Panc1 (cell line): ENCODE data around the gene ZMAT5. TPM values are rescaled to one million over a fixed set of nuclear protein-coding genes. Genes with fewer than 3 reads are reported as not detected.

Source experiments
- ATAC-seq: fragments of 200-7000 bp; cut with Tn5 transposase; 2 replicates; pipeline ENCODE4 v1.9.1; 2020; ENCODE audit warnings: mild to moderate bottlenecking, moderate library complexity
- BruUV-seq: library from RNA; stranded (reverse); fragments of 400-500 nt; replicated peaks from 2 replicates; lab custom pipeline; 2021; lab: Mats Ljungman, UMichigan
- CTCF ChIA-PET: fragments of 300-600 bp; sonication (Branson Sonifier 250); formaldehyde crosslinking; loops from one replicate; lab custom pipeline; 2022; ENCODE audit warnings: antibody characterized with exemption; lab: Charles Lee
- POLR2A ChIA-PET: fragments of 300-600 bp; sonication (Branson Sonifier 250); formaldehyde crosslinking; loops from one replicate; lab custom pipeline; 2022; ENCODE audit warnings: antibody characterized with exemption; lab: Charles Lee
- DNase-seq: peaks from one replicate; pipeline ENCODE4 v3.0.0-alpha.2; 2010; ENCODE audit warnings: low read depth, low spot score
- H3K27ac ChIP-seq: 2 replicates; pipeline ENCODE4 v1.5.1; 2011; ENCODE audit warnings: mild to moderate bottlenecking, low read length, inconsistent platforms
- H3K27me3 ChIP-seq: fragments of 200-500 bp; sonication (Bioruptor generic); 2 replicates; pipeline ENCODE4 v1.6.0; 2014; ENCODE audit warnings: low read length, inconsistent platforms; ENCODE audit not compliant: control insufficient read depth, insufficient read depth
- H3K36me3 ChIP-seq: fragments of 200-500 bp; sonication (Bioruptor generic); 2 replicates; pipeline ENCODE4 v1.5.1; 2014; ENCODE audit warnings: inconsistent platforms, mild to moderate bottlenecking, low read length, moderate library complexity; ENCODE audit not compliant: control insufficient read depth, insufficient read depth
- H3K4me1 ChIP-seq: 2 replicates; pipeline ENCODE4 v1.5.1; 2011; ENCODE audit warnings: inconsistent platforms, mild to moderate bottlenecking, low read length, moderate library complexity; ENCODE audit not compliant: control insufficient read depth, insufficient read depth
- H3K4me3 ChIP-seq, 2 experiments: 2 replicates each; pipeline ENCODE4 v1.5.1; 2011 to 2012; ENCODE audit warnings: low read depth in 2 of 2, low read length in 2 of 2, mild to moderate bottlenecking in 2 of 2, inconsistent platforms in 1 of 2, moderate library complexity in 1 of 2
- H3K9me3 ChIP-seq: fragments of 200-500 bp; sonication (Bioruptor generic); 2 replicates; pipeline ENCODE4 v1.5.1; 2014; ENCODE audit warnings: low read depth, mild to moderate bottlenecking, inconsistent platforms, low read length, moderate library complexity; ENCODE audit not compliant: control insufficient read depth, insufficient read depth
- CTCF ChIP-seq: fragments of 450-650 bp; IDR thresholded peaks from 2 replicates; pipeline ENCODE4 v1.5.1; 2017; ENCODE audit warnings: mild to moderate bottlenecking
- POLR2AphosphoS5 ChIP-seq: IDR thresholded peaks from 2 replicates; pipeline ENCODE4 v1.6.1; 2012; ENCODE audit warnings: mild to moderate bottlenecking, low read depth, low read length, moderate library complexity
- SIN3A ChIP-seq: IDR thresholded peaks from 2 replicates; pipeline ENCODE4 v1.6.1; 2012; ENCODE audit warnings: low read depth, mild to moderate bottlenecking, low read length, moderate library complexity, borderline replicate concordance; ENCODE audit not compliant: insufficient read depth
- TCF7L2 ChIP-seq: IDR thresholded peaks from 2 replicates; pipeline ENCODE4 v1.6.1; 2011; ENCODE audit warnings: mild to moderate bottlenecking, low read depth, low read length, inconsistent platforms
- in situ Hi-C: cut with HindIII; loops from 2 replicates; pipeline ENCODE4 v1.10.0; 2016; ENCODE audit warnings: low sequenced_read_pairs, low pct_unique_long_range_greater_than_20kb
- intact Hi-C: fragments of 100-400 bp; cut with micrococcal nuclease; formaldehyde crosslinking; loops from one replicate; pipeline ENCODE4 v1.10.0; 2022; ENCODE audit not compliant: unreplicated experiment
- total RNA-seq: library from RNA; stranded (reverse); gene quantifications from one replicate; pipeline ENCODE4 v1.2.1, GENCODE V29; 2021; ENCODE audit not compliant: unreplicated experiment
- TF ChIP-seq, protein P1 (sequence below), 2 experiments: IDR thresholded peaks; 2 replicates each; pipeline ENCODE4 v1.6.1; 2011 to 2012; ENCODE audit warnings: low read depth in 2 of 2, control low read depth in 1 of 2, low read length in 1 of 2, mild to moderate bottlenecking in 1 of 2, moderate library complexity in 1 of 2; ENCODE audit not compliant: insufficient read depth in 1 of 2

ZMAT5 gene
- total RNA-seq, 1 experiment from 2014 or later = 22.4 TPM

- Histone ChIP-seq H3K27me3 (no peaks in the 10 kb centered on the region), H3K27ac (no peak overlapping the region), H3K4me1 (peaks cover 4% of the 10 kb centered on the region; the same call in 1 of the 2 replicates), H3K4me3 (no peak overlapping the region), H3K9me3 (no peaks in the 10 kb centered on the region), H3K36me3 (no peaks in the 10 kb centered on the region; the same call in 1 of the 2 replicates)
- DNase-seq (no peak), ATAC-seq (peak; percentile 67)
- CTCF ChIA-PET = interaction anchor here (0.5 to 0.6 kb wide), 2 partner anchors 36 to 88 kb away, joined by 11 to 13 read pairs; no protein-coding TSS in a partner anchor
- POLR2A ChIA-PET = interaction anchor here (0.6 to 0.7 kb wide), 2 partner anchors 26 to 151 kb away, joined by 4 to 7 read pairs; no protein-coding TSS in a partner anchor
- in situ Hi-C loops (no loop called here), intact Hi-C loops (no loop called here)
- BruUV-seq = no TSS peak
- TF ChIP-seq TCF7L2 = no peak
- TF ChIP-seq POLR2AphosphoS5 = no peak
- TF ChIP-seq, protein P1, sequence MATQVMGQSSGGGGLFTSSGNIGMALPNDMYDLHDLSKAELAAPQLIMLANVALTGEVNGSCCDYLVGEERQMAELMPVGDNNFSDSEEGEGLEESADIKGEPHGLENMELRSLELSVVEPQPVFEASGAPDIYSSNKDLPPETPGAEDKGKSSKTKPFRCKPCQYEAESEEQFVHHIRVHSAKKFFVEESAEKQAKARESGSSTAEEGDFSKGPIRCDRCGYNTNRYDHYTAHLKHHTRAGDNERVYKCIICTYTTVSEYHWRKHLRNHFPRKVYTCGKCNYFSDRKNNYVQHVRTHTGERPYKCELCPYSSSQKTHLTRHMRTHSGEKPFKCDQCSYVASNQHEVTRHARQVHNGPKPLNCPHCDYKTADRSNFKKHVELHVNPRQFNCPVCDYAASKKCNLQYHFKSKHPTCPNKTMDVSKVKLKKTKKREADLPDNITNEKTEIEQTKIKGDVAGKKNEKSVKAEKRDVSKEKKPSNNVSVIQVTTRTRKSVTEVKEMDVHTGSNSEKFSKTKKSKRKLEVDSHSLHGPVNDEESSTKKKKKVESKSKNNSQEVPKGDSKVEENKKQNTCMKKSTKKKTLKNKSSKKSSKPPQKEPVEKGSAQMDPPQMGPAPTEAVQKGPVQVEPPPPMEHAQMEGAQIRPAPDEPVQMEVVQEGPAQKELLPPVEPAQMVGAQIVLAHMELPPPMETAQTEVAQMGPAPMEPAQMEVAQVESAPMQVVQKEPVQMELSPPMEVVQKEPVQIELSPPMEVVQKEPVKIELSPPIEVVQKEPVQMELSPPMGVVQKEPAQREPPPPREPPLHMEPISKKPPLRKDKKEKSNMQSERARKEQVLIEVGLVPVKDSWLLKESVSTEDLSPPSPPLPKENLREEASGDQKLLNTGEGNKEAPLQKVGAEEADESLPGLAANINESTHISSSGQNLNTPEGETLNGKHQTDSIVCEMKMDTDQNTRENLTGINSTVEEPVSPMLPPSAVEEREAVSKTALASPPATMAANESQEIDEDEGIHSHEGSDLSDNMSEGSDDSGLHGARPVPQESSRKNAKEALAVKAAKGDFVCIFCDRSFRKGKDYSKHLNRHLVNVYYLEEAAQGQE (IDR thresholded peaks at IDR 0.05; ENCODE audit: insufficient read depth in 1 of 2, low read depth in 2 of 2, low read length in 1 of 2) = no peak
- TF ChIP-seq SIN3A = no peak
- TF ChIP-seq CTCF = no peak; the same call in 1 of the 2 replicates
Observed at GRCh38 chr22:29772170-29772641, 5.4 kb upstream of the ZMAT5 start.

DNA sequence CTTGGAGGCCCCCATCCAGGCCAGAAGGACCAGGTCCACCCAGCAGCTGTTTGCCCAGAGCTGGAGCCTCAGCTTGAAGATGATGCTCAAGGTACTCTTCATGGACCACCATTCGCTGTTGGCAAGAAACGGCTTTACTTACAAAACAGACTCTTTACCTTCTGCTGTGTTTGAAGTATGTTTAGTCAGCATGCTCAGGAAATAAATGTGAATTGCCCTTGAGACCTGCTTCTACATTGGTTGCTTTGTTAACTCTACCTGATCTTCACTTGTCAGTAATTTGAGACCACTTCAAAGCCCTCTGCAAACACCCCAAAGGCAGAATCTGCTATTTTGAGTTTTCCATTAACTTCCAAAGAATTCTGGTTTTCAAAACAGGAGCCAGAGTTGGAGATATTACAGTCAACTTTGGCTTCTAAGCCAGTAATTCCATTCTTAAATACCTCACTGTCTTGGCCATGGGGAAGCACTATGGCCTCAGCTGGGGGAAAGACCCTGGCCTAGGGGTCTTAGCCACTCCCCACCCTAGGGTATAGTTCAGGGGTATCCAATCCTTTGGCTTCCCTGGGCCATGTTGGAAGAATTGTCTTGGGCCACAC is 3.0 kb upstream of the ZMAT5 start:
- intact Hi-C loops (no loop called here), in situ Hi-C loops (no loop called here)
- ChIA-PET POLR2A (no interaction called here), CTCF (no interaction called here)
- no peak overlapping the region for H3K4me3 ChIP-seq
- ATAC-seq (no peak), DNase-seq (no peak)
- no peaks in the 10 kb centered on the region for H3K9me3 ChIP-seq
- no peak overlapping the region for H3K27ac ChIP-seq
- H3K27me3 ChIP-seq = no peaks in the 10 kb centered on the region
- TF ChIP-seq POLR2AphosphoS5 = no peak
- no peak for TF ChIP-seq SIN3A
- TF ChIP-seq, protein P1 (IDR thresholded peaks at IDR 0.05; ENCODE audit: insufficient read depth in 1 of 2, low read depth in 2 of 2, low read length in 1 of 2) = no peak
- TF ChIP-seq TCF7L2 = no peak
- no peak for TF ChIP-seq CTCF
- BruUV-seq = no TSS peak
- peaks cover 8% of the 10 kb centered on the region for H3K4me1 ChIP-seq
- H3K36me3 ChIP-seq = no peaks in the 10 kb centered on the region; the same call in 1 of the 2 replicates
